C4-2B (cell line): ENCODE measurements around the gene BCL2L15.

ENCODE experiments used
- CTCF ChIP-seq: fragments of 450-650 bp; conservative IDR thresholded peaks from 2 replicates; pipeline ENCODE4 v1.5.1; 2017; ENCODE audit warnings: mild to moderate bottlenecking
- ZFX ChIP-seq: fragments of 450-650 bp; IDR thresholded peaks from 2 replicates; pipeline ENCODE4 v1.6.1; 2017

GRCh38 chr1:113924473-113924872 is 37.1 kb upstream of the BCL2L15 start:
- no peak for TF ChIP-seq CTCF
- no peak for TF ChIP-seq ZFX
